HG03565 (cell line): ENCODE measurements around the gene GPHN.
"Not testable (repeated sequence)": the region's sequence is repeated elsewhere in the genome, so short reads cannot be mapped to it uniquely, and the experiment has no call there.

ENCODE experiments used
- ATAC-seq: cut with Tn5 transposase; IDR thresholded peaks from one replicate; pipeline ENCODE4 v1.9.1; 2021; ENCODE audit warnings: mild to moderate bottlenecking, moderate library complexity; ENCODE audit not compliant: unreplicated experiment

GPHN gene

GRCh38 chr14:66758031-66758613 lies 250.2 kb downstream of the GPHN start:
- ATAC-seq = no peak

- no peak for ATAC-seq
Measured at GRCh38 chr14:66772146-66772545, 264.2 kb downstream of the GPHN start.

GRCh38 chr14:66782853-66783252 lies 274.9 kb downstream of the GPHN start:
- ATAC-seq = no peak

GRCh38 chr14:66790101-66790500 lies 282.2 kb downstream of the GPHN start:
- no peak for ATAC-seq

- ATAC-seq = no peak
Measured at GRCh38 chr14:66802962-66803361, 295.0 kb downstream of the GPHN start.

GRCh38 chr14:66804141-66804540 lies 296.2 kb downstream of the GPHN start:
- no peak for ATAC-seq

GRCh38 chr14:66813636-66814035 lies 305.7 kb downstream of the GPHN start:
- no peak for ATAC-seq

- ATAC-seq = no peak
Measured at GRCh38 chr14:66815687-66816086, 307.7 kb downstream of the GPHN start.

- ATAC-seq = no peak
Measured at GRCh38 chr14:66824251-66824650, 316.3 kb downstream of the GPHN start.

GRCh38 chr14:66827182-66827581 lies 319.2 kb downstream of the GPHN start:
- ATAC-seq = no peak

- no peak for ATAC-seq
Measured at GRCh38 chr14:66831173-66831572, 323.2 kb downstream of the GPHN start.

GRCh38 chr14:66833816-66834215 lies 325.9 kb downstream of the GPHN start:
- ATAC-seq = no peak

- not testable (repeated sequence) for ATAC-seq
Measured at GRCh38 chr14:66837436-66837835, 329.5 kb downstream of the GPHN start.

GRCh38 chr14:66842911-66843512 lies 335.1 kb downstream of the GPHN start:
- no peak for ATAC-seq

GRCh38 chr14:66850258-66850888 lies 342.4 kb downstream of the GPHN start:
- ATAC-seq = no peak

- no peak for ATAC-seq
Measured at GRCh38 chr14:66853311-66853710, 345.4 kb downstream of the GPHN start.

GRCh38 chr14:66857867-66858266 lies 349.9 kb downstream of the GPHN start:
- no peak for ATAC-seq

GRCh38 chr14:66859063-66859671 lies 351.2 kb downstream of the GPHN start:
- no peak for ATAC-seq

- no peak for ATAC-seq
Measured at GRCh38 chr14:66881596-66881995, 373.6 kb downstream of the GPHN start.

GRCh38 chr14:66884149-66884548 lies 376.2 kb downstream of the GPHN start:
- no peak for ATAC-seq

- ATAC-seq = no peak
Measured at GRCh38 chr14:66900719-66901118, 392.8 kb downstream of the GPHN start.

- no peak for ATAC-seq
Measured at GRCh38 chr14:66910311-66910840, 402.4 kb downstream of the GPHN start.
